T-helper 22 cell (primary cell): ENCODE results near the gene HOXA13.

Experiments used
- DNase-seq: peaks from one replicate; pipeline ENCODE4 v3.0.0-alpha.2; 2020; ENCODE audit warnings: low read depth

The HOXA13 gene

DNA sequence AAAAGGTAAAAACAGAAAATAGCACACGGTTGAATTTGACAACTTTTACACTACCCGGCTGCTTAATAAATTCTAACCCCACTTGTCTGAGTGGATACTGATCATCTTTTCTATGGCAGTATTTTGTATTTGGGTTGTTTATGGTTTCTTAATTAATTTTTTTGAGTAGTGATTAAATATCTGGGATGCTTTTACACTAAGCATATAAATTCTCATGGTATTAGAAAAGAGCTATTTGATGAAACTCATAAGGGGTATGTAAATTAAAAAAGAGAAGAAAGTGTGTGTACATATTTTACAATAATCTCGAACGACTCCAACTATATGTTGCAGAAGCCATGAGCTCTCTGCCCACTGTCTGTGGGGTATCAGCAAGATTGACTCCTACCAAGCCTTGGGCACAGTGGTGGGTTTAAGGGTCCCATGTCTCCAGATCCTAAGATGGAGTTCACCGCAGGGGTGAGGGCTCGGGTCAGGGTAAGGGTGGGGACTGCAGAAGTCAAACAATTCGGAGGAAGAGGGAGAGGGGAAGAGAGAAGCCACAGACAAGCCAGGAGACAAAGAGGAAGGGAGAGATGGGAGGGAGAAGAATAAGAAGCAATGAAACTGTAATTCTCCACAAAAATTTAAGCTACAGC, 7.6 kb upstream of the HOXA13 start:
- DNase-seq: no peak

GRCh38 chr7:27205325-27206280, 5.7 kb upstream of the HOXA13 start:
- DNase-seq: no peak

DNA sequence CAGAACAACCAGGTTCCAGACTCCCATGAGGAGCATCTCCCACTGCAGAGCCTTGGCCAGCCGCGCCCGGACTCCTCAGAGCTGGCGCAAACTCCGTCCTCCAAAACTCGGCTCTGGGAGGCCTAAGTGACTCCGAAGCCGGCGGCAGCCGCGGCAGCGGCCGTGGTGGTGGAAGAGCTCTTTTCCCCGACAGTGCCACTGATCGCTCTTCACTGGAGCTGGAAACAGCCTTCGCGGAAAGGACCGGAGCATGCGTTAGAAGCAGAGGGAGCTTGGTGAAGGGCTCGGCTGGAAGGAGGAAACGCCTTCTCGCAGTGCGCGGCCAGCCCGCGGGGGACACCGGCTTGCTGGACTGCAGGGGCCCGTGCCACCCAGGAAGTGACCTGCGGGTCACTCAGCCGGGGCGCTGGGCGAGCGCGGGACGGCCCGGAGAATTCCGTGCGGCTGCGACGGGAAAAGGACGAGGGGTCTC, 5.0 kb upstream of the HOXA13 start:
- DNase-seq: no peak

DNA sequence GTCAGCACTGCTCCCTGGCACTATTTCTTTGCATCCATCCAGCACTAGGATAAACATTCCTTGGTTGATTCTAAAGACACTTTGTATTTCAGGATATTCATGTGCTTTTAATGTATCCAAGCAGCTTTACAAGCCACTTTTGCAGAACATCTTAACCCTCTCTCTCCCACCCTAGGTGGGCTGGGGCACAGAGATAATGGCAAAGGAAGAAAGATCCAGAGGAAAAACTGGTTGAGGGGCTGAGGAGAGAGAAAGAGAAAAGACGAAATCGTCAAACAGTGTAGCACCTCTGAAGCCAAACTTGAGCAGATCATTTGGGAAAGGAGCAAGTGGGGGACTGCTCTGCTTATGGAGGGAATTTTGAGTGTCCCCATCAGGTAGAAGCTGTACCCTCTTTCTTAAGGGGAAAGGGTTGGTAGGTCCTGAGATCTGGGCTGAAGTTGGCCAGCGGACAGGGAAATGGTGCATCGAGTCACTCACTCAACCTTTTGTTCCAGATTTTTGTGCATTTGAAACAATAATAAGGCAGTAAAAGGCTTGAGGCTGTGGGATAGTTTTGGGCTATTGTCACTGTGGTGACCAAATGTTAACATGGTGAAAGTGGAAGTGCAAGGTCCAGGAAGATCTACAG, 4.2 kb upstream of the HOXA13 start:
- no peak for DNase-seq

- no peak for DNase-seq
Observed at GRCh38 chr7:27203365-27203953, 3.6 kb upstream of the HOXA13 start.

- no peak for DNase-seq
Observed at GRCh38 chr7:27202862-27203134, 2.9 kb upstream of the HOXA13 start.

DNA sequence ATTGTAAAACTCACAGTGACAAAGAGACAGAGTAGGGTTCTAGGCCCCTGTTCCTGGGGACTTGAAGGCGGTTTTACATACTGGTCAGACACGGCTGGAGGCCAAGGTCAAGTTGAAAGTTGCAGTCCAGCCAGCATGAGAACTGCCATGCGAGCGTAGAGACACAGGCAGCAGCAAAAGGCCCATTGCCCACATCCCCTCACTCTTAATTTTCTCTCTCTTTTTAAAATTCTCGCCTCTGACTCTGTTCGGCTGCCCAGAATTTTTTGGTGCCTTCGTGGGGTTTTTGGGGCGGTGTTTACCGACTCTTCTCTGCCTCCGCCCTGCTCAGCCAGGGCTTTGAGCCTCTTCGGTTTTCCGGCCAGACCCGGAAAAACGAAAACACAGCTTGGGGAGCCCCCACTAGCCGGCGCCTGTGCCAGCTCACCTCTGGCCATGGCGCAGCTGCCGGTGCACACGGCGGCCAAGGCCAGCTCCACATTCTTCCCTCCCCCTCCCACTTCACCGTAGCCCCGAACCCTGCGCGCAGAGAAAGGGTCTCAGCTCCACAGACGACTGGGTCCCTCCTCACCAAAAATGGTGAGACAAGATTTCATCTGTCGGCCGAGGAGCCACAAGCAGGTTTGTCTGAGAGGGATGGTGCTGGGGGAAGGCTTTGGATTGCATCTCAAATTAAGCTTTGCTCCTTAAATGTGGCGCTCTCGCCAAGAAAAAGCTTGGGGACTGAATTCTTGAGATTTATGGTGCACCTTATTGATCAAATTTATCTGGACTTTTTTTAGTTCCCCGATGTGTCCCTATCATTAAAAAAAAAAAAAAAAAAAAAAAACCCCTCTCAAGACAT, 2.3 kb upstream of the HOXA13 start:
- no peak for DNase-seq

DNA sequence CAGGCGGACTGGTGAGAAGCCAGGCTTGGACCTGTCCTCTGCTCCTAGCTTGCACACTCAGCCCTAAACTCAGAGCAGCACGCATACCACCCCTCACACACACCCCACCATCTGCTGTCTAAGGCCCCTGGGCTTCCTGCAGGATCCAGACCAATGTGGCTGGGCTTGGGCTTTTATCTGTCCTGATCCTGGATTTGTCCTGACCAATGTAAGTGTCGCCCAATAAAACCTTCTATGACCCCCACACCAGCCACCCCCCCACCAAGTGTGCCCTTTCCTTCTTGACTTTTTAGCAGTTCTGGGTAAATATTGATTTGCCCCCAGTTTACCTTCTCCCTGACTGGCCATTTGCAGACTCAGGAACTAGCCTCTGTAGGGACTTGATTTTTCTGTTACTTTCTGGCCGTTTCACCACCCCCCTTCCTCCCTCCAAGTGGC, 1.7 kb upstream of the HOXA13 start:
- no peak for DNase-seq

DNA sequence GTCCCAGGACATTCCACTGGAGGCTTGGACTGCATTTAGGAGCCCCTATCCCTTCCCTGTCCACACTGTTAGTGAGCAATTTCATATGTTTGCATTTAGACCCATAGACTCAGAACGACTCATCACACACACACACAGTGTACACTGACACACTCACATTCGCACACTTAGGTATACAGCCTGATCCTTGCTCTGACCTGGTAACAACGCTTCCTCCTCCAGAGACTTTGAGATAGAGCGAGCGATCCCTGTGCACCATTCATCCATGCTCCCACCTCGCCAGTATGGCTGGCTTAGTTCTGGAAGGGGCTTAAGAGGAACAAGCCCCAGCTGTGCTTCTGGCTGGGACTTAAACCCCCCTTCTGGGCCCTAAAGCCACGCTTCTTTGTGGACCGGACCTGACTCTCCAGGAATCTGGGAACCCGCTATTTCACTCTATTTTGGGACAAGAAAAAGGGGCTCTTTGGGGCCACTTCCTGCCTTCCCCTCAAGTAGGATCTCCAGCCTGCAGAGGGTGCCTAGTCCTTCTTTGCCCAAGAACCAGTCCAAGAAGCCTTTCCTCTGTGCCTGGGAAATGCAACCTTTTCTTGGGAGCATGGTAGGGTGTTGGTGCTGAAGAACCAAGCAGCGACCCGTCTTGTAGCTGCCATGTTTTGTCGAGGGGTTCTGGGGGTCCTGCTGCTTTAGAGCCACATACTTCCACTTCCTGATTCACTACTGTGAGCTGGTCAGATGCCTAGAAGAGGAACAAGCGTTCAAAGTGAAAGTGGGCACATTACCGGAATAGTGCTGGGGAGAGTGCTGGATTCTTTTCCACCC, 1.1 kb upstream of the HOXA13 start:
- no peak for DNase-seq

- no peak for DNase-seq
Observed at GRCh38 chr7:27198871-27199801, 755 bp downstream of the HOXA13 start.

DNA sequence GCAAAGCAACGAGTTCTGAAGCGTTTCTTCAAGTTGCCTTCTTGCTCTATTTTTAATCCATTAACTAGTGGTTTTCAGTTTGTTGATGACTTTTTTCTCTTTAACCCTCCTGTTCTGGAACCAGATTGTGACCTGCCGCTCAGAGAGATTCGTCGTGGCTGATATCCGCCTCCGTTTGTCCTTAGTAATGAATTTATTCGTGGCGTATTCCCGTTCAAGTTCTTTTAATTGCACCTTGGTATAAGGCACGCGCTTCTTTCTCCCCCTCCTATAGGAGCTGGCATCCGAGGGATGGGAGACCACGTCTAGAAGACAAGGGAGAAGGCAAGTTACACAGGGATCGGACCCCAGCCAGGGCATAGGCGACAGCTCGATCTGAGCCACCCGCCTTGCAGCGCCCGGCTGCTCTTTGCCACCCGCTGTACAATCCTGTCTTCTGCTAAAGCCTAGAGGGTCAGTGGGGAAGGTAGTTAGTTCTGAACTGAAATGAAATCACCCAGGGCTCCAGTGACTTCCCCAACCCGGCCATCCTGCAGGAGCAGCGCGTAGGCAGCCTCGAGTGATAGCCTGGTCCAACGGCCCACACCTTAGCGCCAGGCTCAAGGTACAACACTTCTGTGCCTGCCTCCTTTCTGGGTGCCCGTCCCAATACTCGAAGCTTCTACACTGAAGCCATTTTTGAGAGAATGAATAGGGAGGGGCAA, 1.6 kb downstream of the HOXA13 start:
- DNase-seq: no peak

- DNase-seq: no peak
Observed at GRCh38 chr7:27197137-27198042, 2.5 kb downstream of the HOXA13 start.

GRCh38 chr7:27196287-27196767, 3.6 kb downstream of the HOXA13 start:
- DNase-seq: peak; percentile 49

GRCh38 chr7:27194686-27195379, 5.1 kb downstream of the HOXA13 start:
- no peak for DNase-seq

- DNase-seq: no peak
Observed at GRCh38 chr7:27194002-27194352, 5.9 kb downstream of the HOXA13 start.

- no peak for DNase-seq
Observed at GRCh38 chr7:27193335-27194001, 6.4 kb downstream of the HOXA13 start.
